ENCODE measurements around the gene MED22. TPM values are rescaled to one million over a fixed set of nuclear protein-coding genes. Genes with fewer than 3 reads are reported as not detected.

MED22 gene
- total and polyA plus RNA-seq, 2 of the 8 experiments (the other 6 are each of a cell fraction or from before 2014, with no cell fraction given): 56.4 to 68.4 TPM

GRCh38 chr9:133344071-133344470 lies 3.9 kb downstream of the MED22 start:
- Histone ChIP-seq H2BK120ac (replicated peaks; ENCODE audit: low read depth, low read length) (no peak overlapping the region), H2AK5ac (ENCODE audit: low read depth, low read length) (no peak overlapping the region), H3K56ac (replicated peaks; ENCODE audit: insufficient read length, low read depth, low read length) (no peak overlapping the region), H3K79me1 (ENCODE audit: low read depth, low read length) (peaks cover 17% of the 10 kb centered on the region), H3K18ac (ENCODE audit: extremely low read depth, low read length) (no peak overlapping the region), H3K27me3 (replicated peaks in 1 of 4; ENCODE audit: control insufficient read depth in 3 of 4, extremely low read depth in 1 of 4, insufficient read depth in 3 of 4, low read length in 3 of 4) (no peaks in the 10 kb centered on the region), H3K9me3 (ENCODE audit: insufficient read depth in 2 of 2, low read depth in 1 of 2, low read length in 1 of 2) (no peaks in the 10 kb centered on the region), H3K4me1 (replicated peaks in 1 of 4; ENCODE audit: control insufficient read depth in 3 of 4, insufficient read depth in 4 of 4, low read length in 3 of 4) (peaks cover 0 to 7% (median 5%) of the 10 kb centered on the region in 4 experiments; a peak in 6 of 7 replicates), H3K4me3 (ENCODE audit: extremely low read depth in 1 of 4, insufficient read depth in 2 of 4, low read depth in 3 of 4, low read length in 4 of 4) (no peak overlapping the region), H3K23ac (ENCODE audit: insufficient read length) (no peak overlapping the region), H3K14ac (ENCODE audit: insufficient read length) (no peak overlapping the region), H3K79me2 (ENCODE audit: control insufficient read depth in 1 of 2, insufficient read depth in 2 of 2, low read length in 2 of 2) (peaks cover 6 to 32% of the 10 kb centered on the region in 2 experiments), H3K23me2 (ENCODE audit: low read depth, low read length) (peaks cover 6% of the 10 kb centered on the region; the same call in 1 of the 2 replicates), H3K4me2 (ENCODE audit: insufficient read depth in 1 of 2, low read depth in 2 of 2, low read length in 2 of 2) (no peak overlapping the region), H3K36me3 (ENCODE audit: control insufficient read depth in 2 of 4, insufficient read depth in 4 of 4, low read length in 3 of 4) (peaks cover 31 to 71% (median 55%) of the 10 kb centered on the region in 4 experiments), H4K91ac (replicated peaks; ENCODE audit: insufficient read length, low read length) (no peak overlapping the region), H4K20me1 (replicated peaks in 1 of 2; ENCODE audit: control insufficient read depth in 1 of 2, insufficient read depth in 2 of 2, low read length in 2 of 2) (peaks cover 12 to 36% of the 10 kb centered on the region in 2 experiments), H4K5ac (ENCODE audit: insufficient read length, low read depth, low read length) (no peak overlapping the region), H2AFZ (ENCODE audit: low read length) (no peak overlapping the region), H3K9ac (replicated peaks in 1 of 4; ENCODE audit: extremely low read depth in 1 of 4, low read depth in 3 of 4, low read length in 3 of 4) (no peak overlapping the region), H3K27ac (ENCODE audit: low read depth, low read length) (no peak overlapping the region), H2BK5ac (ENCODE audit: low read depth, low read length) (no peak overlapping the region), H3K4ac (replicated peaks; ENCODE audit: insufficient read length, low read depth, low read length) (no peak overlapping the region), H2BK15ac (ENCODE audit: low read length) (no peak overlapping the region), H4K8ac (ENCODE audit: extremely low read depth, insufficient read depth, low read length) (no peak overlapping the region), H2BK12ac (ENCODE audit: low read depth, low read length) (no peak overlapping the region), H2BK20ac (ENCODE audit: low read length) (no peak overlapping the region)
- TF ChIP-seq TBP (IDR thresholded peaks at IDR 0.05; ENCODE audit: low read depth, low read length) (no peak), CEBPB (IDR thresholded peaks at IDR 0.05; ENCODE audit: low read depth, low read length) (no peak), ATF2 (IDR thresholded peaks at IDR 0.05; ENCODE audit: low read length) (no peak), EZH2 (IDR thresholded peaks at IDR 0.05; ENCODE audit: low read depth, low read length, severe bottlenecking) (no peak), SAP30 (IDR thresholded peaks at IDR 0.05; ENCODE audit: insufficient read depth, insufficient replicate concordance, low read length) (no peak), SP2 (IDR thresholded peaks at IDR 0.05; ENCODE audit: low read length) (no peak), KDM5A (IDR thresholded peaks at IDR 0.05; ENCODE audit: low read length) (no peak), ZNF274 (IDR thresholded peaks at IDR 0.05; ENCODE audit: borderline replicate concordance, extremely low read depth, low read length) (no peak), EGR1 (IDR thresholded peaks at IDR 0.05; ENCODE audit: borderline replicate concordance, low read depth, low read length) (no peak), RXRA (IDR thresholded peaks at IDR 0.05; ENCODE audit: insufficient read depth, low read depth, low read length) (no peak)
- ChIA-PET CTCF (ENCODE audit: partially characterized antibody) (interaction anchor here (1.1 to 5.5 kb wide), 7 partner anchors 11 to 157 kb away, joined by 3 to 45 read pairs (median 16); partner anchors contain the start of gene SURF1), POLR2A (ENCODE audit: partially characterized antibody) (interaction anchor here (0.9 to 14.8 kb wide), 4 partner anchors 10 to 27 kb away, joined by 3 to 303 read pairs (median 6); partner anchors contain the start of genes MED22, RPL7A, SURF1 and SURF2)
- FAIRE-seq: no peak
- DNase-seq (ENCODE audit: low read depth in 1 of 2, low spot score in 2 of 2): no peak
- 90% methylated on average over 19 of the region's 19 CpGs; no CpG with 5 or more reads in 1 of the 2 experiments for whole genome bisulfite sequencing, 2 experiments (ENCODE audit: extremely low coverage in 1 of 2, insufficient coverage in 1 of 2, insufficient read length in 1 of 2, insufficient replicate concordance in 2 of 2, low coverage in 1 of 2, low lambda C conversion rate in 2 of 2, missing lambda C conversion rate in 1 of 2)

All from H1 (cell line).